NT2/D1 (cell line): ENCODE data around the gene CANX.

Experiments used
- YY1 ChIP-seq: IDR thresholded peaks from 2 replicates; pipeline ENCODE4 v1.6.1; 2011; ENCODE audit not compliant: insufficient read length, insufficient read depth
- ZNF274 ChIP-seq: IDR thresholded peaks from 2 replicates; pipeline ENCODE4 v1.6.1; 2011; ENCODE audit warnings: mild to moderate bottlenecking, low read depth, low read length

GRCh38 chr5:179668391-179668790, 30.4 kb upstream of the CANX start:
- no peak for TF ChIP-seq YY1
- no peak for TF ChIP-seq ZNF274
